ENCODE results near the gene AMFR.

Gene AMFR

DNA sequence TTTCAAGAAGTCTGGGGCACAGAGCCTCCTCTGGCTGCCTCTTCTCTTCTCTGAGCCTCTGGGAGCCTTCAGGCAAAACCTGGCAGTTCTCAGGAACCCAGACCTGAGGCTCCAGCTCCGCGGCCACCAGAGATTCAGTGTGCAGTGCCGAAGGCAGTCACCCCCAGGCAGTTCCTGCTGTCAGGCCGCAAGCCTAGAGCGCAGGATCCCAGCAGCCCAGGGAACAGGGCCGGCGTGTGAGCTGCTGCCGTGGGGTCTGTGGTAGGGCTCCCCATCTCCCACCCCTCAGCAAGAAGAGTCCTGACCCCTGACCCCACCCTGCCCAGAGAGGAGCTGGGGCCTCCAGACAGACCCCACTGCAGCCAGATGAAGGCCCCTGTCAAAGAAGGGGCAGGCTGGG, 78.2 kb downstream of the AMFR start:
- no peak for DNase-seq (ENCODE audit: low spot score)

DNA sequence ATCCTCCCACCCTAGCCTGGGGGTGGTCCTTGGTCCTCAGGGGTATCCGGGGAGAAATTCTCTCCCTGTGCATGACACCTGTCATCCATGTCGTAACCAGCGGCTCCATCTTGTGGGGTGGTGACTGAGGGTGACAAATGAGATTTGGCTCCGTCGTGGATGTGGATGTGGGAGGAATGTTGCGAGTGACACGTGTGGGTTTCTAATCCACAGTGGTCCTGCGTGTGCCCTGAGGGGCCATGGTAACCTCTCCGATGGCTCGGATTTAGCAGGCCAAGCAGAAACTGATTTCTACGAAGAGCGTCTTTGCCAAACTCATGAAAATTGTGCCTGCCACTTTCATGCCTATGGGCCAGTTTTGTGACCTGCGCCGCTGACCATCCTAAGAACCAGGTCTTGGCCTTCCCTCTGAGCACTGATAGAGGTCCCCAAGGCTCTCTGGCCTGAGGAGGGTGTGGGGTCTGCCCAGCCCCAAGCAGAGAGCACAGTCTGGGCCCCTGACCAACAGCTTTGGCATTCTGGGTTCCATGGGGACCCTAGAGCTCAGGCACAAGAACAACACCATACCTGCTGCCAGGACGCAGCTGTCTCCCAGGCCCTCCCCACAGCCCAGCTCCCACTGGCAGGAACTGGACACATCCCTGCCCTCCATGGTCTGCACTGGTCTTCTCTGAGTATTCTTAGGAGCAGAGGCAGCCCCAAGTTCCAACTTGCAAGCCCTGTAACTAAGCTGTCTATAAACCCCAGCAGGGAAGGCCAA, 79.0 kb downstream of the AMFR start:
- no peak for DNase-seq (ENCODE audit: low spot score)

DNA sequence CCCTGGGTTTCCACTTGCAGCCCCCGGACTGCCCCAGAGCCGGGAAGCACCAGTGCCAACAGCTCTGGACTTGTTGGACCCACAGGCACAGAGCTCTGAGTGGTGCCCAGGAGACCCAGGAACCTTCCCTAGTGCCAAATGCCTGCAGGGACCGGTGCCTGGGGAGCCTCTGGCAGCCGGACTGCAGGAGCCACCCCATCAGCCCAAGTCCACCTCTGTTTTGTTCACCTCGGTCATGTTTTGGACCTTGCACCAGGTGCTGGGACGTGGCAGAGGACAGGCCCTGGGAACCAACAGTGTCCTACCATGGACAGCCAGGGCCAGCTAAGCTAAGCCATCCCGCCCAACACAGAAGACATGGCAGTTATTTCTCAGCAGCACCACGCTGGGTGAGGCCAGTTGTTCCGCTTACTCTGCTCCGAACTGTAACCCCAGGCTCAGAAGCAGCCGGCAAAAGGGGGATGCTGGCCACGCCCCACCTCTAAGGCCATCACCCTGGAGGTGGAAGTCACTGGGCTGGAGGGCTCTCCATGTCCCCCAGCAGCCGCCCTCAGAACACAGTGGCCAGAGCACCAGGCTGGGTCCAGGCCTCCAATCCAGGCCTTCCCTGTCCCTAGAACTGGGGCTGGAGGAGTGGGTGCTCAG, 79.8 kb downstream of the AMFR start:
- no peak for DNase-seq (ENCODE audit: low spot score)

DNA sequence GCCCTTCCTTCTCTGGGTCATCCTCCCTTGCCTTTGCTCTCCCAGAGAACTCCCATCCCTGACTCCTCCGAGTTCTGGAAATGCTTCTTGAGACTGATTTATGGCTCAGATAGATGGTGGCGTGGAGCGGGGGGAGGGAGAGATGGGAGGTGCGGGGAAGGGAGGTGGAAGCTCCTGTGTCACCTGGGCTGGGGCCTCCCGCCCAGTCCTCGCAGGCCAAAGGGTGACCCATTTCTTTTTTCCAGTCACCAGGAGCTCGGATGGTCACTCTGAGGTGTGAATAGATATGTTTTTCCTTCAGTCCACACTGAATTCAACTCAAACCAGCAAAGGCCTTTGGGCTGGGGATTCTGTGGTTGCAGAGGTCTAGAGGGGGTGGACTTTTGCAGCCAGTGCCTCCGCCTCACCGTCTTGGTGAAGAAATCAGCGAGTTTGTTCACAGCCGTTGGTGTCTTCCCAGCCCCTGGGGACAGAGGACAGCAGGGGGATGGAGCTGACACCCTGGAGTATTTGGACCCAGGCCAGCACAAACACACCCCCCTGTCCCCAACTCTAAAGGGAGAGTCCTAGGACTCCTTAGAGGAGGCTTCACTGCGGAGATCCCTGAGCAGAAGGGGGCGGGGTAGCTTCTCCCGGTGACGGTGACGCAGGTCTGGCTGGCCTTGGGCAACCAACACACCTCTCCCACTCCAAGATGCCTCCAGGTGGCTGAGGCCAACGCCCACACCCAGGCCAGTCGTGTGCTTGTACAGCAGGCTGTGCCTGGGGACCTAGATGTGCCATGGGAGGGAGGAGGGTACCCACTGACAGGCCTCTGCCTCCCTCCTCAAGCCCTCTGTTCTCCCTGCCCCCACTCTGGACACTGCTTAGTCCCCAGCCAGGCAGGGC, 80.6 kb downstream of the AMFR start:
- DNase-seq (ENCODE audit: low spot score): no peak

DNA sequence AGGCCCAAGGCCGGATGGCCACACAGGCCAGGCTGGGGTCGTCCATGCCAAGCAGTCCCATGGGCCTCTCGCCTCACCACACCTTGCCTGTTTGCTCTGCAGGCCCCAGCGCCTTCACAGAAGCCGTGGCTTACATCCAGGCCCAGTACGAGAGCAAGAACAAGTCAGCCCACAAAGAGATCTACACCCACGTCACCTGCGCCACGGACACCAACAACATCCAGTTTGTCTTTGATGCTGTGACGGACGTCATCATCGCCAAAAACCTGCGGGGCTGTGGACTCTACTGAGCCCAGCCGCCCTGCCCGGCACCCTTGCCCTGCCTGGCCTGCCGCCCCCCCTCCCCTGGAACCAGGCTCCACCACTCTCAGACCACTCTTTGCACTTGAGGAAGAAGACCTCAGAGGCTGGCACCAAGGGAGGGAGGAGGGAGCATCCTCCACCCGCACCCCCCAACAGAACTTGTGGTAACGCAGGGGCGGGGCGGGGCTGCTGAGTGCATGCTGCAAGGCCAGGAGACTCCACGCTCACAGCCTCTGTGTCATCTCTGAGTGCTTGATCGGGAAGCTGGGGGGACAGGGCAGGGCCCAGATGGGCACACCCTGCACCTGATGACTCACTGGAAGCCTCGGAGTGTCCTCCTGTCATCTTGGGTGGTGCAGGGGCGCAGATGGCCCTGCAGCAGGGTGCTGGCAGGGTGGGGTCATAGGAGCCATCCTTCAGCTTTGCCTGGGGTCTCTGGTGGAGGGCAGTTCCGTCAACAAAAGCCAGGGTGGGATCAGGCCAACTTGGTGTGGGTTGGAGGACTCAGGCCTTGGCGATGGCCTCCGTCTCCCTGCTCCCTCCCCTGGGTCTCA, 81.5 kb downstream of the AMFR start:
- no peak for DNase-seq (ENCODE audit: low spot score)

DNA sequence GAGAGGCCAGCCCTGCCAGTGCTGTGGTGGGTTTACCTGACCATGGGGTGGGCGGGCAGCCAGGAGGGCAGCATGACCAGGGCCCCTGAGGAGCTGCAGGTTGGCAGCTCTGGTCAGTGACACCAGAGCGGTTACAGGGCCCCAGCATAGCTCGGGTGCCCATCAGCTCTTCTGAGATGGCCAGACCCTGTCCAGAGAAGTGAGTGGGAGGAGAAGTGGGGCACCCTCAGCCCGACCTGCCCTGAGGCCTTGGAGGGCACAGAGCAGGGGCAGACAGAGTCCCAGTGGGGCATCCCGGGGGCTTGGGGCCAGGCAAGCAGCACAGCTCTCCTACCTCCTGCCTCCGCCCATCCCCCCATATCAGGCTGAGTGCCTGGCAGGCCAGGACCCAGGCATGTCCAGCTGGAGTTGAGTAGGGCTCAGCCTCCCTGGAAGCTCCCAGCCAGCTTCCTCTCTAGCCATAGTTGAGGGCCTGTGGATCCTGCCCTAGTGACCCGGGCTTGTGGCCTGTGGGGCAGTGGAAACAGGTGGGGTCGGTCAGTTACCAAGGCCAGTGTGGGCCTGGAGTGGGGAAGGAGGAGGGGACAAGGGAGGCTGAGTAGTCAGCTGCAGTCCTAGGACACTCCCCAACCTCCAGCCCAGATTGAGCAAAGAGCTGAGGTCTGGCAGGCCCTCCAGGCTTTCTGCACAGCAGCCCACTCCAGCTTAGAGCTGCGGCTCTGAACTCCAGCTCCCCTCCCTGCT, 83.5 kb downstream of the AMFR start:
- no peak for DNase-seq (ENCODE audit: low spot score)

DNA sequence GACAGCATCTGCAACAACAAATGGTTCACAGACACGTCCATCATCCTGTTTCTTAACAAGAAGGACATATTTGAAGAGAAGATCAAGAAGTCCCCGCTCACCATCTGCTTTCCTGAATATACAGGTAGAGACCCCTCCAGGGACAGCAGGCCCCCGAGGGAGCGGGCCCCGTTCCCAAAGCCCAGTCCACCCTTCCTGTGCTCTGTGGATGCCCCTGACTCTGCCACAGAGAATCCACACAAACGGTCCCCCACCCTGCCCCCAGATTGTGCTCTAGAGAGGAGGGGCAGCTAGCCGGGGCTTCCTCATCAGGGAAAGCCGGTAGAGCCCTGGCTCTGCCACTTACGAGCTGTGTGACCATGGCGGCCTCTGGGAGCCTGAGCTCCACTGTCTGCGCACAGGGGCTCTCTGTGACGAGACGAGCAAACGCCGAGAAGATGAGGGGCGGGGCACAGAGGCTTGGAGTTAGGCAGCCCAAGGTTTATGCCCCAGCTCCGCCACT, 84.4 kb downstream of the AMFR start:
- DNase-seq (ENCODE audit: low spot score): no peak

DNA sequence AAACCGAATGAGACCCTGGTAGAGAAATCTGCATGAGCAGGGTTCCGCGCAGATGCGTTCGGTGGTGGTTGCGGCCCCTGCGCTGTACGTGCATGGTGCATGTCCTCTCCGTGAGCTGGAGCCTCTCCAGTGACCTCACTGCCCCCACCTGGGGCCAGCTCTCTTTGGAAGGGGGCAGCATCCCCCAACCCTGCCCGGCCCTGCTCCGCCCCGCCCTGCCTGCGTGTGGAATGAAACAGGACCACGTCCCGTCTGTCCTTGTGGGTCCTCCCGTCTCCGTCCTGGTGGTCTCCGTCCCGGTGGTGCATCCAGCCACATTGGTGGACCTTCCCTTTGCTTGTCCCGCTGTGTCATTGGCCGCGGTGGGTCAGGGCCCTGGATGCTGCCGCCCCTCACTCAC, 84.9 kb downstream of the AMFR start:
- DNase-seq (ENCODE audit: low spot score): no peak

DNA sequence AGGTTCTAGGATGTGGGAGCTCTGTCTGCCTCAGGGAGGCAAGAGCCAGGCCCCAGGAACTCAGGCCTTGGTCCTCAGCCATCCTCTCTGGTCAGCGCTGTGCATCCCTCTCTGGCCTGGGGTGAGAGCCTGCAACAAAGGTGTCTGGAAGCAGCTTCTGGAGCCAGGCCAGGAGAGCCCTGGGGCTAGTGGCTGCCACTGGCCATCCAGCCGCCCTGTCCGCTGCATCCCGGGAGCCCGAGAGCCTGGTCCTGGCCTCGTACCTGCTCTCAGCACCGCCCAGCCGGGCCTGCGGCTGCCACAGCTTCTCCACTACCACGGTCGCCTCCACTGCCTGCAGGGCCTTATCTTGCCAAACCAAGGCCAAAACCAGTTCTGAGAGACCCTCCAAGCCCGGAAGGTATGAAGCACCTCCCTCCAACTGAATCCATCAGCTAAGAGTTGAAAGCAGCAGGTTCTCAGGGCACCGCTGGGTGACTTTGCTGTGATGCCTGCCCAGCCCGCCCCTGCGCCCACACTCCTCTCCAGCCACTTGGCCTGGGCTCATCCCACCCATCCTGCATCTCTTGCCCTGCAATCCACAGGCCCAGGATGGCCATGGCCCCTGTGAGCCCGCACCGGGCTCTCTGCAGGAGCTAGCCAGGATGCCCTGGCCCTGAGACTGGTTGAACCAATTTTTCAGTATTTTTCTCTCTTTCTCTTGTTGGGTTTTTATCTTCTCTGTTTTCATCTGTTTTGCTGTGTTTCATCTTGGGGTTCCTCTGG, 85.7 kb downstream of the AMFR start:
- DNase-seq (ENCODE audit: low spot score): no peak

DNA sequence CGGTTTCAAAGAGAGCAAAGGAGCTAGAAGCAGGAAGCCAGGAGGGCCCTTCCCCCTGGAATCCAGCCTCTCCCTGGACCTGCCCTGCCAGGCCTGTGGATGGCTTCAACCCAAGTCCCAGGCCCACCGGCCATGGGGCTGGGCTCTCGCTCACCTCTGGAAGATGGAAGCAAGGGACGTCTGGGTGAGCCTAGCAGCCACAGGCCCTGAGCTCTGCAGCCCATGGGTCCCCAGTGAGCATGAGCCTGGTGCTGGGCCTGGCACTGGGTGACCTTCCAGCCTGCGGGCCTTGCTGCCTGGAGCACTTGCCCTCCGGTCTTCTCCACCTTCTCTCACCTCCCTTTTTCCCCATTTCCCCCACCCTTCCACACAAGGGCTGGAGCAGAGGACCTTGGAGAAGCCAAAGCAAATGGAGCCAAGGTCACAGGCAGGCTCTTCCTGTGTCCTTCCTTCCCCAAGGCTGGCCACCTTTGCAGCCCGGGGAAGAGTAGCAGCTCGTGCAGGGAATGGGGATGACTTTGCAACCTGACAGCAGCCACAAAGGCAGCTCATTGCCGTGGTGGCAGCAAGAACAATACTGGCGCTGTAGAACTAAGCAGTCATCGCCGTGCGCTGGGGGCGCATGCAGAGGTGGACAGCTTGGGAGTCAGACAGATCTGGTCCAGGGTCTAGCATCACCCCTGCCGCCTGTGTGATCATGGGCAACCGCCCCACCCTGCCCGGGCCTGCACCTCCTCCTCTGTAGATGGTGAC, 86.6 kb downstream of the AMFR start:
- DNase-seq (ENCODE audit: low spot score): no peak

DNA sequence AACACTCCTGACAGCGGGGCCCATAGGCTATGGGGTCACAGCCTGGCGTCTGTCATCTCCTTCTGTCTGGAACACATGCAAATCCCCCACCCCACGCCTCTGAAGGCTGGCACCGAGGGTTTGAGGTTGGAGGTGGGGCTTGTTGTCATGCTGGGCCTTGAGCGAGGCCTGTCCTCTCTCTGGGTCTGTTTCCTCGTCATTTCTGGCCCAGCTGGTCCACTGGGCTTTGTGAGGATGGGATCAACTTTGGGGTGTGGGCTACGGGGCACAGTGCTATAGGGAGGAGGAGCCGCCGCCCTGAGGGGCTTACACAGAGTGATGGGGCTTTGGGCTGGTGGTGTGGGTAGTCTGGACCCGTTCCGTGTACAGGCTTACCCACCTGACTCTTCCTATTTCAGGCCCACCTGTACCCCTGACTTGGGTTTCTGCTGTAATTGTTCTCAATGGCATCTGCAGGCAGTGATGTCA, 87.5 kb downstream of the AMFR start:
- DNase-seq (ENCODE audit: low spot score): no peak

DNA sequence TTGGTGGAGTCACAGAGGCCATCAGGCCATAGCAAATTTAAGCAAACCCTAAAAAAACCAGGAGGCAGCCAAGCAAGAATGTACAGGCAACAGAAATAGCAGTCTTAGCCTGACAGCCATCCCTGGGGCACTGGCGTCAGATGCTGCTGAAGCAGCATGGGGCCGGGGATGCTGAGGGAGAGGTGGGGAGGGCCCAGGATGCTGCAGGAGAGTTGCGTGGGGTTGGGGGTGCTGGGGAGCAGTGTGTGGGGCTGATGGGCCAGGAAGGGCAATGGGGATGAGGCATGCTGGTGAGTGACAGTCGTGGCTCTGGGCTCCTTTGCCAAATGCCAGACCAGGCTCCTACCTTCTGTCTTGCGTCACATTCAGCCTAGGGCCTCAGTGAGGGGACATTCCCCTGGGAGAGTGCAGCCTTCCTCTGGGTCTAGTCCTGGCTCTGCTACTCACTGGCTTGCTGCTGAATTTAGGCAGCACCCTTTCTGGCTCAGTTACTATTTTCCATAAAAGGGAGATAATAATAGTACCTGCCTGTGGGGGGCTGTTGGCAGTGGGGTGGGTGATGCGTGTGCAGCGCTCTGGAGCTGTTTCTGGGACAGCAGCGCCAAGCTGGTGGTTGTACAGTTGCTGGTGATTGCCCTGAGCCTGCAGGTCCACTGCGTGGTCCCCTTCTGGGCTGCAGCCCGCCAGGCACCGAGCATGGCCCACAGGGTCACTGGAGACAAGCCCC, 88.1 kb downstream of the AMFR start:
- no peak for DNase-seq (ENCODE audit: low spot score)

DNA sequence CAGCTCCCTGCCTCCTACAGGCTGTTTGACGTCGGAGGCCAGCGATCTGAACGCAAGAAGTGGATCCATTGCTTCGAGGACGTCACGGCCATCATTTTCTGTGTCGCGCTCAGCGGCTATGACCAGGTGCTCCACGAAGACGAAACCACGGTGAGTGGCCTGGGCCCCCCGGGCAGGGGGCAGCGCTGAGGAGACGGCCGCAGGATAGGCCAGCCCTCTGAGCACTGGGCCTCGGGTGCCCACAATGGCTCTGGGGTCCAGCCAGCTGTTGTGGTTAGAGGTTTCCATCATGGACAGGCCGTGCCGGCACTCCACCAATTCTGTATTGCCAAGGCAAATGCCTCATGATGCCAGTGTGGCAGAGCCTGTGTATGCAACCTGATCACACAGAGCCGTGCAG, 88.6 kb downstream of the AMFR start:
- no peak for DNase-seq (ENCODE audit: low spot score)

DNA sequence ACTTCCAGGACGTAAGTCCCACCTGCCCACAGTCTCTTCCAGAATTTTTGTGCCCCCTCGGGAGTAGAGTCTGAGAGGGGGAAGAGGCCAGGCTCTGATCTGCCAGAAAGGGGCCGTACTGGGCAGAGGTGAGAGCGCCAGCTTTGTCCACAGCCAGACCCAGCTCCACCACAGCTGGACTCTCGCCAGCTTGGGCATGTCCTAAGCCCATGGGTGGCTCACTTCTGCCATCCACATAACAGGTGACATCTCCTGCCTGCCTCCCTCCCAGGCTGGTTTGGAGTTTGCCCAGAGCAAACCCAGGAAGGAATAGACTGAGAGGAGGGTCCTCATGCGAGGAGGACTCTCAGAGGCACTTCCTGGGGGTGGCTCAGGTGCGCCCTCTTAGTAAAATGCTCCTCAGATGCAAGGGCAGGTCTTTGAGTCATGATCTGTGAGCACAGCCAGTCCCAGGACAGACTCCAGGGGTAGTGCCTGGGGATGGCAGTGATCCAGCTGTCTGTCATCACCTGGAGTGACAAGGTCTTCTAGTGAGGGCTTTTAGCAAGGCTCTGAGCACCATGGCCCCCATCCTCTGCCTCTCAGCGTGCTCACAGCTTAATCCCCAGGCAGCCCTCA, 89.2 kb downstream of the AMFR start:
- DNase-seq (ENCODE audit: low spot score): no peak

DNA sequence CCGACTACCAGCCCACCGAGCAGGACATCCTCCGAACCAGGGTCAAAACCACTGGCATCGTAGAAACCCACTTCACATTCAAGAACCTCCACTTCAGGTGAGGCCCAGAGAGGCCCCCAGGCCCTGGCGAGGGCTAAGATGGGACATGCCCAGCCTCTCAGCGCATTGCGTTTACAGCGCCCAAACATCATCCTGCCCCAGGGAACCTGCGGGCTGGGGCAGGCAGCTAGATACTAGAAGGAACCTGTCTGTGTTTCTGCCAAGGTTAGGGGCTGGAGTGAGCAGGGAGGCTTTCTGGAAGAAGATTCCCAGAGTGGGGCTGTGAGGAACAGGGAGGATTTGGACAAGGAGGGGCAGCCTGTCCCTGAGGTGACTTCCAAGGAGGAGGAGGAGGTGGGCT, 90.6 kb downstream of the AMFR start:
- no peak for DNase-seq (ENCODE audit: low spot score)

DNA sequence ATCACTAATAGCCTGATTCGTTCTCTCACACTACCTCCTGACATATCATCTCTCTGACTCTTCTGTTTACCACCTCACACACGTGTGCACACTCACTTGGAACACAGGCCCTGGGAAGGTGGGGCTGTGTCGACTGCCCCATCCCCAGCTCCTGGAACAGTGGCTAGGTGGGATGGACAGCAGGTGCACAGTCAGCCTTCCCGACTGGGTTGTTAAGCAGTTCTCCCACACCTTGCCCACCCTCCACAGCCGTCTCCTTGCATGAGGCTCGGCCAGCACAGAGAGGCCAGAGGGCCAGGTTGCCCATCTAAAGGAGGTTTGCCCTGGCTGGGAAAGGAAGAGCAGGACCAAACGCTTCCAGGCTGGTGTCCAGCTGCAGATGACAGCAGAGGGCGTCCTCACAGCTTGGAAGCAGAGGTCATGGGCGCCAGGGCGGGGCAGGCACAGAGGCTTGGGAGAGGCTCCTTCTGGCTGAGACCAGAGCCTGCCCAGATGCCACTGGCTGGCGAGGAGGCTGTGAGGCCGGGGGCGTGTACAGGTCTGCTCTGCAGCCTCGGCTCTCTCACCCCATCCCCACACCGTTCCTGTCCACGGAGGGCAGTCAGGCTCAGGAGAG, 92.8 kb downstream of the AMFR start:
- DNase-seq (ENCODE audit: low spot score): peak; percentile 10

DNA sequence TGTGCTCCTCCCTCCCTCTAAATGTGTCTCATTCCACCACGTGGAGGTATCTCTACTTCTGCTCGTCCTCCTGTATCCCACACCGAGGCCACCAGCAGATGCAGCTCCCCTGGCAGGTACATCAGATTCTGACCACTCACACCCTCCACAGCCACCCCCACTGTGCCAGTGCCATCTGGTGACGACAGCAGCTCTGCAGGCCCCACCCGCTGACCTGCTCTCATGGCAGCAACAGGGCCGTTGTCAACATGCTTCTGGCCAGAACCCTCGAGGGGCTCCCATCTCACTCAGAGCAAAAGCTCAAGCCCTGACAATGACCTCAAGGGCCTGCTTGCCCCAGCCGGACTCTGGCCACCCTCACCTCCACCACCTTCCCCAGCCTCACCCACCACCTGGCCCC, 93.4 kb downstream of the AMFR start:
- DNase-seq (ENCODE audit: low spot score): no peak

DNA sequence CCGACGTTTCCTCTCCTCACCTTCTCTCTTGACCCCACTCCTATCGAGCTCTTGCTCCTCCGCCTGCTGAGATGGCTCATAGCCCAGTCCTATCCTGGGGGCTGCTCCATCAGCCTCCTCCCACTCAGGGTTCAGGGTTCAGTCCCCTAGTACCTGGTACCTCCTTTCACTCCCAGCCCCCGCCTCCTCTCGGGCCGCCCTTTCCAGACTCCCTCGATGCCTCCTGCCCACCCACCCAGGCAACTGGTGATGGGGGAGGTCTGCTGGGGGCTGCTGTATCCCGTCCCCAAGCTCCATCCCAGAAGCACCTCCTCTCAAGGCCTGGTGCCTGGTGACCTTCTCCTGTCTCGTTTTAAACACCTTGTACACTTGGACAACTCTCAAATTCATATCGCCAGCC, 93.9 kb downstream of the AMFR start:
- no peak for DNase-seq (ENCODE audit: low spot score)
